ENCODE results near the gene FAM162A.

GRCh38 chr3:122355612-122356011, 28.4 kb upstream of the FAM162A start:
- TF ChIP-seq EZH2 (IDR thresholded peaks at IDR 0.05; ENCODE audit: borderline replicate concordance, insufficient read depth, low read length, poor library complexity, severe bottlenecking) (no peak), TAF1 (IDR thresholded peaks at IDR 0.05; ENCODE audit: low read depth) (no peak), POLR2AphosphoS5 (IDR thresholded peaks at IDR 0.05) (no peak), MXI1 (conservative IDR thresholded peaks at IDR 0.05; ENCODE audit: poor library complexity, severe bottlenecking) (no peak), CTCF (IDR thresholded peaks at IDR 0.05; ENCODE audit: poor library complexity, severe bottlenecking) (no peak), RAD21 (conservative IDR thresholded peaks at IDR 0.05) (no peak), EP300 (conservative IDR thresholded peaks at IDR 0.05; ENCODE audit: poor library complexity, severe bottlenecking) (no peak)
- TF ChIP-seq, protein P1, sequence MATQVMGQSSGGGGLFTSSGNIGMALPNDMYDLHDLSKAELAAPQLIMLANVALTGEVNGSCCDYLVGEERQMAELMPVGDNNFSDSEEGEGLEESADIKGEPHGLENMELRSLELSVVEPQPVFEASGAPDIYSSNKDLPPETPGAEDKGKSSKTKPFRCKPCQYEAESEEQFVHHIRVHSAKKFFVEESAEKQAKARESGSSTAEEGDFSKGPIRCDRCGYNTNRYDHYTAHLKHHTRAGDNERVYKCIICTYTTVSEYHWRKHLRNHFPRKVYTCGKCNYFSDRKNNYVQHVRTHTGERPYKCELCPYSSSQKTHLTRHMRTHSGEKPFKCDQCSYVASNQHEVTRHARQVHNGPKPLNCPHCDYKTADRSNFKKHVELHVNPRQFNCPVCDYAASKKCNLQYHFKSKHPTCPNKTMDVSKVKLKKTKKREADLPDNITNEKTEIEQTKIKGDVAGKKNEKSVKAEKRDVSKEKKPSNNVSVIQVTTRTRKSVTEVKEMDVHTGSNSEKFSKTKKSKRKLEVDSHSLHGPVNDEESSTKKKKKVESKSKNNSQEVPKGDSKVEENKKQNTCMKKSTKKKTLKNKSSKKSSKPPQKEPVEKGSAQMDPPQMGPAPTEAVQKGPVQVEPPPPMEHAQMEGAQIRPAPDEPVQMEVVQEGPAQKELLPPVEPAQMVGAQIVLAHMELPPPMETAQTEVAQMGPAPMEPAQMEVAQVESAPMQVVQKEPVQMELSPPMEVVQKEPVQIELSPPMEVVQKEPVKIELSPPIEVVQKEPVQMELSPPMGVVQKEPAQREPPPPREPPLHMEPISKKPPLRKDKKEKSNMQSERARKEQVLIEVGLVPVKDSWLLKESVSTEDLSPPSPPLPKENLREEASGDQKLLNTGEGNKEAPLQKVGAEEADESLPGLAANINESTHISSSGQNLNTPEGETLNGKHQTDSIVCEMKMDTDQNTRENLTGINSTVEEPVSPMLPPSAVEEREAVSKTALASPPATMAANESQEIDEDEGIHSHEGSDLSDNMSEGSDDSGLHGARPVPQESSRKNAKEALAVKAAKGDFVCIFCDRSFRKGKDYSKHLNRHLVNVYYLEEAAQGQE (IDR thresholded peaks at IDR 0.05; ENCODE audit: borderline replicate concordance): no peak

Measured in neural cell (in vitro differentiated cells).